Peyer's patch (tissue), 4 donors: ENCODE data around the gene LSM12. TPM values are rescaled to one million over a fixed set of nuclear protein-coding genes. Genes with fewer than 3 reads are reported as not detected.

Experiments
- DNase-seq, 3 donors: peaks; one replicate each; pipeline ENCODE4 v3.0.0-alpha.2; 2017 to 2019
- H3K27ac ChIP-seq, 4 donors: fragments of 200-600 bp; sonication (generic); one replicate each; pipeline ENCODE4 v1.5.1; 2016 to 2019
- H3K27me3 ChIP-seq, 2 donors: fragments of 200-600 bp; sonication (generic); one replicate each; pipeline ENCODE4 v1.5.1; 2019
- H3K36me3 ChIP-seq, 3 donors: fragments of 200-600 bp; sonication (generic); one replicate each; pipeline ENCODE4 v1.5.1; 2016 to 2019
- H3K4me1 ChIP-seq, 4 donors: fragments of 200-600 bp; sonication (generic); one replicate each; pipeline ENCODE4 v1.5.1; 2016 to 2019
- H3K4me3 ChIP-seq, 4 donors: fragments of 200-600 bp; sonication (generic); 1 replicate in 3 of 4; 2 replicates in 1 of 4; pipeline ENCODE4 v1.5.1; 2016 to 2019; ENCODE audit warnings: mild to moderate bottlenecking in 1 of 4
- H3K9me3 ChIP-seq, 4 donors: fragments of 200-600 bp; sonication (generic); one replicate each; pipeline ENCODE4 v1.5.1; 2016 to 2019; ENCODE audit warnings: mild to moderate bottlenecking in 1 of 4
- POLR2A ChIP-seq, 2 donors: fragments of 450-650 bp; IDR thresholded peaks; one replicate each; pipeline ENCODE4 v1.5.1; 2017; ENCODE audit warnings: antibody characterized with exemption in 2 of 2, mild to moderate bottlenecking in 2 of 2, moderate library complexity in 2 of 2
- total RNA-seq, 4 donors: library from RNA; depleted of rRNA; stranded (reverse); fragments of >200 nt; gene quantifications; one replicate each; pipeline ENCODE4 v1.1.0, GENCODE V29; 2016
- TF ChIP-seq, protein P1 (sequence below), 6 experiments: fragments of 450-650 bp in 4 of 6; fragments of 200-600 bp in 2 of 6; sonication (generic) in 1 of 6; IDR thresholded peaks; one replicate each; pipeline ENCODE4 v1.5.1; 2017 to 2019; ENCODE audit warnings: antibody characterized with exemption in 6 of 6, mild to moderate bottlenecking in 3 of 6, moderate library complexity in 1 of 6

Gene LSM12
- total RNA-seq, 4 donors from 2014 or later = 10.7 to 28.4 (median 26.1) TPM

GRCh38 chr17:44007346-44008204 is 58.9 kb downstream of the LSM12 start:
- TF ChIP-seq, protein P1, sequence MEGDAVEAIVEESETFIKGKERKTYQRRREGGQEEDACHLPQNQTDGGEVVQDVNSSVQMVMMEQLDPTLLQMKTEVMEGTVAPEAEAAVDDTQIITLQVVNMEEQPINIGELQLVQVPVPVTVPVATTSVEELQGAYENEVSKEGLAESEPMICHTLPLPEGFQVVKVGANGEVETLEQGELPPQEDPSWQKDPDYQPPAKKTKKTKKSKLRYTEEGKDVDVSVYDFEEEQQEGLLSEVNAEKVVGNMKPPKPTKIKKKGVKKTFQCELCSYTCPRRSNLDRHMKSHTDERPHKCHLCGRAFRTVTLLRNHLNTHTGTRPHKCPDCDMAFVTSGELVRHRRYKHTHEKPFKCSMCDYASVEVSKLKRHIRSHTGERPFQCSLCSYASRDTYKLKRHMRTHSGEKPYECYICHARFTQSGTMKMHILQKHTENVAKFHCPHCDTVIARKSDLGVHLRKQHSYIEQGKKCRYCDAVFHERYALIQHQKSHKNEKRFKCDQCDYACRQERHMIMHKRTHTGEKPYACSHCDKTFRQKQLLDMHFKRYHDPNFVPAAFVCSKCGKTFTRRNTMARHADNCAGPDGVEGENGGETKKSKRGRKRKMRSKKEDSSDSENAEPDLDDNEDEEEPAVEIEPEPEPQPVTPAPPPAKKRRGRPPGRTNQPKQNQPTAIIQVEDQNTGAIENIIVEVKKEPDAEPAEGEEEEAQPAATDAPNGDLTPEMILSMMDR (IDR thresholded peaks at IDR 0.05) = no peak
- no peak for TF ChIP-seq POLR2A (IDR thresholded peaks at IDR 0.05)
- DNase-seq = peak in 1 of 3 donors; percentile 58
- Histone ChIP-seq H3K36me3 (peaks cover 0 to 31% (median 0%) of the 10 kb centered on the region in 3 donors), H3K4me1 (peaks cover 0 to 35% (median 20%) of the 10 kb centered on the region in 4 donors), H3K4me3 (peak overlapping the region; percentile 62 to 73 (median 65)), H3K9me3 (no peaks in the 10 kb centered on the region), H3K27me3 (peaks cover 0 to 6% of the 10 kb centered on the region in 2 donors), H3K27ac (peak overlapping the region in 3 of 4 donors; percentile 1 to 99 (median 63))

DNA sequence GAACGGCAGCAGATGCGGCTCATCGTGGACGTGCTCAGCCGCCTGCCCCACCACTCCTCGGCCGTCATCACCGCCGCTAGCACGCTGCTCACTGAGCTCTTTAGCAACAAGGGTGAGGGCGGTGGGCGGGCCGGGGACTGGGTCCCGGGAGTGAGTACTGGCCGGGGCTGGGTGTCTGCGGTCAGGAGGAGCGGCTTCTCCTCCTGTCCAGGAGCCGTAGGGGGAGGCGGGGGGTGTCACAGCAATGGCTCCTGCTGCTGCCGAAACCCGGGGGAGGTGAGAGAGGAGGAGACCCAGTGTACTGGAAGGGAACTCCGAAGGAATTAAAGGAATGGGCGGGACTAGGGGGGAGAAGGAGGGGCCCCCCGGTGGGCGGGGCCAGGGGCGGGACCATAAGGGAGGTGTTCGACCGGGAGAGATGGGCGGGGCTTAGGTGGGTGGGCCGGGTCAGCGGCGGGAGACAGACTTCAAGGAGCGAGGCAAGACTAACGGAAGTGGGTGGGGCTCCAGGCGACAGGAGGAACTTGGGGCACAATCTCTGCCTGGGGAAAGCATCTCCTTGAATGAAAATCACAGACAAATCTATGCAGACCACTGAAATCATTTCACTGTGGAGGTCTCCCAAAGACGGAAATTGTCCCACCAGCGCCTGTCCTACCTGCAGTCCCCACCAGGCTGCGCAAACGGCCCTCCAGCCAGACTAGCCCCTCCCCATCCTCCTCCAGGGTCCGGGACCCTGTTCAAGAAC is 59.7 kb downstream of the LSM12 start:
- DNase-seq = peak; percentile 100
- H3K36me3 ChIP-seq = peaks cover 0 to 31% (median 0%) of the 10 kb centered on the region in 3 donors
- H3K4me3 ChIP-seq = peak overlapping the region; percentile 62 to 73 (median 65)
- peak; percentile 25 to 80 for TF ChIP-seq POLR2A (IDR thresholded peaks at IDR 0.05)
- TF ChIP-seq, protein P1 (IDR thresholded peaks at IDR 0.05) = peak in 4 of 6 experiments; percentile 1 to 40 (median 28)
- peaks cover 0 to 35% (median 20%) of the 10 kb centered on the region in 4 donors for H3K4me1 ChIP-seq
- H3K9me3 ChIP-seq = no peaks in the 10 kb centered on the region
- peaks cover 0 to 6% of the 10 kb centered on the region in 2 donors for H3K27me3 ChIP-seq
- peak overlapping the region; percentile 63 to 99 (median 74) for H3K27ac ChIP-seq

GRCh38 chr17:44006272-44006597 is 60.2 kb downstream of the LSM12 start:
- Histone ChIP-seq H3K36me3 (peaks cover 0 to 31% (median 0%) of the 10 kb centered on the region in 3 donors), H3K4me3 (peak overlapping the region; percentile 62 to 73 (median 65)), H3K9me3 (no peaks in the 10 kb centered on the region), H3K27me3 (peaks cover 0 to 6% of the 10 kb centered on the region in 2 donors), H3K4me1 (peaks cover 0 to 35% (median 20%) of the 10 kb centered on the region in 4 donors), H3K27ac (peak overlapping the region; percentile 63 to 99 (median 74))
- no peak for TF ChIP-seq POLR2A (IDR thresholded peaks at IDR 0.05)
- TF ChIP-seq, protein P1 (IDR thresholded peaks at IDR 0.05) = no peak
- peak in 1 of 3 donors; percentile 20 for DNase-seq

GRCh38 chr17:44005527-44006271 is 60.8 kb downstream of the LSM12 start:
- Histone ChIP-seq H3K27me3 (peaks cover 0 to 6% of the 10 kb centered on the region in 2 donors), H3K4me1 (peaks cover 0 to 35% (median 20%) of the 10 kb centered on the region in 4 donors), H3K4me3 (peak overlapping the region; percentile 62 to 73 (median 65))

More at GRCh38 chr17:44005527-44006271, 60.8 kb downstream of the LSM12 start:
- Histone ChIP-seq H3K27ac (peak overlapping the region; percentile 63 to 99 (median 74)), H3K36me3 (peaks cover 0 to 31% (median 0%) of the 10 kb centered on the region in 3 donors), H3K9me3 (no peaks in the 10 kb centered on the region)
- DNase-seq = peak; percentile 46 to 83 (median 76)
- peak in 1 of 2 donors; percentile 71 for TF ChIP-seq POLR2A (IDR thresholded peaks at IDR 0.05)
- TF ChIP-seq, protein P1 (IDR thresholded peaks at IDR 0.05) = peak in 4 of 6 experiments; percentile 14 to 29 (median 26)
